ENCODE results near the gene ADD2.
"Not testable (repeated sequence)": the region's sequence is repeated elsewhere in the genome, so short reads cannot be mapped to it uniquely, and the experiment has no call there.

Gene ADD2

GRCh38 chr2:70748002-70748784 is 19.8 kb downstream of the ADD2 start:
- DNase-seq (ENCODE audit: low read depth), result no peak

GRCh38 chr2:70747284-70747683 is 20.7 kb downstream of the ADD2 start:
- DNase-seq (ENCODE audit: low read depth), result no peak

- no peak for DNase-seq (ENCODE audit: low read depth)
Observed at GRCh38 chr2:70746094-70746974, 21.7 kb downstream of the ADD2 start.

GRCh38 chr2:70745276-70745825 is 22.6 kb downstream of the ADD2 start:
- DNase-seq (ENCODE audit: low read depth), result no peak

GRCh38 chr2:70744397-70744796 is 23.6 kb downstream of the ADD2 start:
- DNase-seq (ENCODE audit: low read depth), result no peak

- DNase-seq (ENCODE audit: low read depth), result no peak
Observed at GRCh38 chr2:70743677-70744076, 24.3 kb downstream of the ADD2 start.

- no peak for DNase-seq (ENCODE audit: low read depth)
Observed at GRCh38 chr2:70743068-70743467, 24.9 kb downstream of the ADD2 start.

GRCh38 chr2:70739492-70739891 is 28.5 kb downstream of the ADD2 start:
- not testable (repeated sequence) for DNase-seq (ENCODE audit: low read depth)

GRCh38 chr2:70738159-70738558 is 29.8 kb downstream of the ADD2 start:
- DNase-seq (ENCODE audit: low read depth), result no peak

GRCh38 chr2:70735071-70735470 is 32.9 kb downstream of the ADD2 start:
- no peak for DNase-seq (ENCODE audit: low read depth)

- no peak for DNase-seq (ENCODE audit: low read depth)
Observed at GRCh38 chr2:70733646-70734180, 34.3 kb downstream of the ADD2 start.

- DNase-seq (ENCODE audit: low read depth), result no peak
Observed at GRCh38 chr2:70732766-70733645, 35.0 kb downstream of the ADD2 start.

- DNase-seq (ENCODE audit: low read depth), result no peak
Observed at GRCh38 chr2:70730730-70731129, 37.3 kb downstream of the ADD2 start.

- DNase-seq (ENCODE audit: low read depth), result no peak
Observed at GRCh38 chr2:70729647-70730046, 38.4 kb downstream of the ADD2 start.

- no peak for DNase-seq (ENCODE audit: low read depth)
Observed at GRCh38 chr2:70728128-70728527, 39.9 kb downstream of the ADD2 start.

- DNase-seq (ENCODE audit: low read depth), result no peak
Observed at GRCh38 chr2:70726947-70727725, 40.9 kb downstream of the ADD2 start.

- no peak for DNase-seq (ENCODE audit: low read depth)
Observed at GRCh38 chr2:70725505-70725904, 42.5 kb downstream of the ADD2 start.

GRCh38 chr2:70724366-70724765 is 43.6 kb downstream of the ADD2 start:
- DNase-seq (ENCODE audit: low read depth), result no peak

- no peak for DNase-seq (ENCODE audit: low read depth)
Observed at GRCh38 chr2:70723286-70723885, 44.6 kb downstream of the ADD2 start.

- DNase-seq (ENCODE audit: low read depth), result no peak
Observed at GRCh38 chr2:70720124-70720523, 47.9 kb downstream of the ADD2 start.

Data from stimulated activated CD8-positive, alpha-beta memory T cell treated with anti-CD3 and anti-CD28 coated beads, Interleukin-15, amount 100 ng/mL, for 24 hours (primary cell).